Right cardiac atrium (tissue), 5 donors: ENCODE results near the gene NRP2. TPM values are rescaled to one million over a fixed set of nuclear protein-coding genes. Genes with fewer than 3 reads are reported as not detected.

Experiments used
- ATAC-seq, 2 donors: fragments of 200-7000 bp; cut with Tn5 transposase; one replicate each; pipeline versions ENCODE4 v1.8.0 to v1.9.1; 2020; ENCODE audit warnings: moderate library complexity in 2 of 2, mild to moderate bottlenecking in 1 of 2
- DNase-seq, 3 donors: peaks; one replicate each; pipeline ENCODE4 v3.0.0-alpha.2; 2020
- H3K27ac ChIP-seq: one replicate; pipeline ENCODE4 v1.5.1; 2013; ENCODE audit warnings: mild to moderate bottlenecking, low read length, control low read depth, moderate library complexity
- H3K27me3 ChIP-seq: one replicate; pipeline ENCODE4 v1.6.1; 2013; ENCODE audit not compliant: control insufficient read depth, insufficient read depth
- H3K4me1 ChIP-seq: one replicate; pipeline ENCODE4 v1.6.1; 2013; ENCODE audit warnings: low read length; ENCODE audit not compliant: control insufficient read depth, insufficient read depth
- H3K4me3 ChIP-seq: one replicate; pipeline ENCODE4 v1.5.1; 2013; ENCODE audit warnings: low read length, control low read depth
- H3K9me3 ChIP-seq: one replicate; pipeline ENCODE4 v1.6.1; 2013; ENCODE audit warnings: low read length; ENCODE audit not compliant: control insufficient read depth
- WGBS: extraction: QIAGEN DNeasy Blood & Tissue Kit; methylation state at CpG from one replicate; pipeline ENCODE4 v1.1.7; 2013; 5-methylcytosine and 5-hydroxymethylcytosine counted together
- intact Hi-C, 4 donors: fragments of 100-400 bp; cut with DNase I; formaldehyde crosslinking; loops; one replicate each; pipeline versions ENCODE4 v1.11.0 to v1.14.0; 2022 to 2023
- polyA plus RNA-seq: library from polyadenylated mRNA; stranded (reverse); fragments of 200-250 nt; gene quantifications from one replicate; pipeline ENCODE4 v1.2.3, GENCODE V29; 2013
- total RNA-seq, 4 donors: library from RNA; stranded (reverse); fragmentation: NEBNext Ultra II Directional; extraction: Animal tissue kit (Norgen Biotek cat#: 25700); gene quantifications; one replicate each; pipeline ENCODE4 v1.2.1, GENCODE V29; 2021
- donor health status: healthy with polysubstance abuse.
- donor health status: DM: no; HTN: yes; CAD: no.
- donor health status: DM: no; HTN: no; CAD: no.
- donor health status: DM: no; HTN: yes; CAD: no; lungs with severe emphysema.
- donor health status: DM: yes; HTN: yes; CAD: no.

NRP2 gene
- total and polyA plus RNA-seq, 5 donors: 5.7 to 11.1 (median 9.5) TPM

- no peaks in the 10 kb centered on the region for H3K9me3 ChIP-seq
- no peaks in the 10 kb centered on the region for H3K4me1 ChIP-seq
- 92% methylated on average over 2 of the region's 2 CpGs for WGBS
- H3K27ac ChIP-seq: no peak overlapping the region
- intact Hi-C loops: no loop called here
- no peaks in the 10 kb centered on the region for H3K27me3 ChIP-seq
- ATAC-seq (no peak), DNase-seq (no peak)
- no peak overlapping the region for H3K4me3 ChIP-seq
These were observed 66.3 kb downstream of the NRP2 start for GRCh38 chr2:205748639-205749038.

GRCh38 chr2:205749078-205749477 lies 66.8 kb downstream of the NRP2 start:
- WGBS: 85% methylated on average over 6 of the region's 6 CpGs
- H3K4me1 ChIP-seq: no peaks in the 10 kb centered on the region
- intact Hi-C loops: no loop called here

GRCh38 chr2:205750797-205751196 lies 68.5 kb downstream of the NRP2 start:
- DNase-seq (no peak), ATAC-seq (no peak)
- no peak overlapping the region for H3K4me3 ChIP-seq
- peaks cover 8% of the 10 kb centered on the region for H3K4me1 ChIP-seq
- 76% methylated on average over 3 of the region's 3 CpGs for WGBS
- intact Hi-C loops: no loop called here
- H3K9me3 ChIP-seq: no peaks in the 10 kb centered on the region
- no peaks in the 10 kb centered on the region for H3K27me3 ChIP-seq
- no peak overlapping the region for H3K27ac ChIP-seq

More at GRCh38 chr2:205749078-205749477, 66.8 kb downstream of the NRP2 start:
- Histone ChIP-seq H3K27ac (no peak overlapping the region), H3K4me3 (no peak overlapping the region), H3K27me3 (no peaks in the 10 kb centered on the region), H3K9me3 (no peaks in the 10 kb centered on the region)
- ATAC-seq (no peak), DNase-seq (no peak)

GRCh38 chr2:205751569-205752031 lies 69.3 kb downstream of the NRP2 start:
- peak in 1 of 2 donors; percentile 22 for ATAC-seq
- Histone ChIP-seq H3K27ac (no peak overlapping the region), H3K4me3 (no peak overlapping the region), H3K27me3 (no peaks in the 10 kb centered on the region), H3K9me3 (no peaks in the 10 kb centered on the region), H3K4me1 (peaks cover 10% of the 10 kb centered on the region)
- DNase-seq: no peak
- 69% methylated on average over 5 of the region's 5 CpGs for WGBS
- intact Hi-C loops: no loop called here

GRCh38 chr2:205752296-205752820 lies 70.1 kb downstream of the NRP2 start:
- Histone ChIP-seq H3K27me3 (no peaks in the 10 kb centered on the region), H3K9me3 (no peaks in the 10 kb centered on the region), H3K4me3 (no peak overlapping the region), H3K4me1 (peaks cover 10% of the 10 kb centered on the region), H3K27ac (no peak overlapping the region)
- intact Hi-C loops: no loop called here
- DNase-seq (no peak), ATAC-seq (no peak)
- WGBS: 92% methylated on average over 4 of the region's 4 CpGs

GRCh38 chr2:205752924-205753323 lies 70.6 kb downstream of the NRP2 start:
- 90% methylated on average over 8 of the region's 8 CpGs for WGBS
- ATAC-seq (no peak), DNase-seq (no peak)
- intact Hi-C loops: no loop called here
- H3K27me3 ChIP-seq: no peaks in the 10 kb centered on the region
- no peak overlapping the region for H3K4me3 ChIP-seq
- H3K9me3 ChIP-seq: no peaks in the 10 kb centered on the region
- H3K27ac ChIP-seq: no peak overlapping the region
- peaks cover 11% of the 10 kb centered on the region for H3K4me1 ChIP-seq

GRCh38 chr2:205754285-205754923 lies 72.1 kb downstream of the NRP2 start:
- Histone ChIP-seq H3K9me3 (no peaks in the 10 kb centered on the region), H3K27ac (peak overlapping the region; percentile 48), H3K4me3 (no peak overlapping the region), H3K4me1 (peaks cover 14% of the 10 kb centered on the region), H3K27me3 (no peaks in the 10 kb centered on the region)
- WGBS: 64% methylated on average over 6 of the region's 6 CpGs
- intact Hi-C loops: no loop called here
- ATAC-seq: no peak
- DNase-seq: no peak

GRCh38 chr2:205754924-205755321 lies 72.6 kb downstream of the NRP2 start:
- H3K27ac ChIP-seq: peak overlapping the region; percentile 48
- H3K27me3 ChIP-seq: no peaks in the 10 kb centered on the region
- DNase-seq: no peak
- peaks cover 14% of the 10 kb centered on the region for H3K4me1 ChIP-seq
- H3K4me3 ChIP-seq: no peak overlapping the region
- H3K9me3 ChIP-seq: no peaks in the 10 kb centered on the region
- peak; percentile 33 to 57 for ATAC-seq
- 48% methylated on average over 5 of the region's 5 CpGs for WGBS
- intact Hi-C loops: no loop called here

- WGBS: 55% methylated on average over 3 of the region's 3 CpGs
- intact Hi-C loops: no loop called here
- DNase-seq (peak in 1 of 3 donors; percentile 64), ATAC-seq (peak in 1 of 2 donors; percentile 60)
- Histone ChIP-seq H3K4me3 (no peak overlapping the region), H3K27ac (peak overlapping the region; percentile 10), H3K4me1 (peaks cover 14% of the 10 kb centered on the region), H3K9me3 (no peaks in the 10 kb centered on the region), H3K27me3 (no peaks in the 10 kb centered on the region)
These were observed 73.6 kb downstream of the NRP2 start for GRCh38 chr2:205755923-205756322.

- 97% methylated on average over 4 of the region's 4 CpGs for WGBS
- peaks cover 14% of the 10 kb centered on the region for H3K4me1 ChIP-seq
- intact Hi-C loops: no loop called here
- no peak overlapping the region for H3K4me3 ChIP-seq
- H3K27ac ChIP-seq: no peak overlapping the region
- no peaks in the 10 kb centered on the region for H3K27me3 ChIP-seq
- DNase-seq: no peak
- no peaks in the 10 kb centered on the region for H3K9me3 ChIP-seq
- no peak for ATAC-seq
These were observed 75.0 kb downstream of the NRP2 start for GRCh38 chr2:205757271-205757670.

- Histone ChIP-seq H3K27me3 (no peaks in the 10 kb centered on the region), H3K9me3 (no peaks in the 10 kb centered on the region), H3K4me3 (no peak overlapping the region), H3K4me1 (peaks cover 14% of the 10 kb centered on the region), H3K27ac (peak overlapping the region; percentile 66)
- intact Hi-C loops: no loop called here
- WGBS: 49% methylated on average over 4 of the region's 4 CpGs
- ATAC-seq (peak; percentile 56 to 72), DNase-seq (peak in 1 of 3 donors; percentile 49)
These were observed 75.8 kb downstream of the NRP2 start for GRCh38 chr2:205758051-205758450.
